HG03045 (cell line): ENCODE data around the gene ARL3.
"Not testable (repeated sequence)": the region's sequence is repeated elsewhere in the genome, so short reads cannot be mapped to it uniquely, and the experiment has no call there.

Source experiments
- ATAC-seq: cut with Tn5 transposase; IDR thresholded peaks from one replicate; pipeline ENCODE4 v1.9.1; 2021; ENCODE audit warnings: mild to moderate bottlenecking, moderate library complexity; ENCODE audit not compliant: unreplicated experiment

The ARL3 gene

DNA sequence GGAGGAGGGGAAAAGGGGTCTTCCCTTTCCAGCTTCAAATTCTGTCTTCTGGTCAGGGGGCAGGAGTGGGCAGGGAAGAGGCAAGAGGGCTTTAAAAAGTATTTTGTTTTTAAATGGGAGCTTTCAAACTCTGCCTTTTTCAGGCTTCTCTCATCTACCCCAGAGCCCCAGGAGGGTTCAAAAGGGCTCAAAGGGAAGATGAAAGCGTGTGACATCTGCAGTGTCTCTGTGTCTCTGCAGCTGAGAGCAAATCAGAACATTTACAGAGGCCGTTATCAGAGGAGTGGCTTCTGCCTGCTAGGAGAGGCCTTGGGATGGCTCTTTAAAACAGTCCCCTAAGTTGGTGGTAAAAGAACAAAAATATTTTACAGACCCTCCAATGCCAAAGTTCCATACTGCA lies 39.6 kb downstream of the ARL3 start:
- ATAC-seq, result no peak

DNA sequence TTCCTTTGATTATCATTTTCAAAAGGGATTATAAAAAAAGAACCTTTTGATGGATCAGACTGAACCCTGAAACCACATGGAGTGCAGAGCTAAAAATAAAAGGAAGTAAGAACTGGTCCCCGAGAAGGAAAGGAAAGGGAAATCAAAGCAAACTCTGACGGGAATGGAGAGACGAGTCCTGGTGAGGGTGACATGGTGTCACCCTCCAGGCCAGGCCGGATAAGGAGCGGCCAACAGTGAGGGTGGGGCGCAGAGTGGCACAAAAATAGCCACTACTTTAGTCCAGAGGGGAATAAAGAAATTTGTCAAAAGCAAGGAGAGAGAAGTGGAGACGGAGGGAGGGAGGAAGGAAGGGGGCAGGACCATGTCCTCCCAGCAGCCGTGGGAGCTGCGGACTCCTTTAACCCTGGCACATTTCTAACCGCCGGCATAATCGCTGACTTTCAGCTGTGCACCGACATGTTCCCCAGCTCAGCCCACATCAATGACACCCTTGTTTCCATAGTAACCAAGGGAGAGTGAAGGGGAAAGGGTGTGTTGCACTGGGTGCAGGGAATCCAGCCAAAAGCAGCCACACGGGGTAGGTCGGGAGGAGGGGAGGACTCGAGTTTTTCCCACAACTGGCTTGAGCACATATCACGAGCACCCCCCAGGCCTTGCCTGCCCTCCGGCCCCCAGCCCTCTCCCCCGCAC lies 40.2 kb downstream of the ARL3 start:
- ATAC-seq, result no peak

DNA sequence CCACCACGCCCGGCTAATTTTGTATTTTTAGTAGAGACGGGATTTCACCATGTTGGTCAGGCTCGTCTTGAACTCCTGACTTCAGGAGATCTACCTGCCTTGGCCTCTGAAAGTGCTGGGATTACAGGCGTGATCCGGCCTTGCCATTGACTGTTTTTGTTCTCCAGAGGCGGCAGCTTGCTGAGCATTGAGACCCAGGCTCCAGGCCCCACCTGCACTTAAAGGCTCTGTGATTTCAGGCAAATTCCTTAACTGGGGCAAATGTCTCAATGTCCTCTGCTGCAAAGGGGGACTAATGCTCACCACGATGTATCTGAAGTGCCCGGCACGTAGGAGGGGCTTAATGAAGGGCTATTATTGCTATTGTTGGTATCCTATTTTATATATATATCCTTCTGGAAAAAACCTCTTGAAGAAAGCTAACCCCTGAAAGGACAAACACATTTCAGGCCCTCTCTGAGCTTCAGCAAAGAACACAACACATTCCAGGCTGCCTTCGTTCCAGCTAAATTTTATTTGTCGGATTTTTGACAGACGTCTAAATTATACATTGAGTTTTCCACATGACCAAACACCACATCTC lies 40.9 kb downstream of the ARL3 start:
- ATAC-seq, result no peak

DNA sequence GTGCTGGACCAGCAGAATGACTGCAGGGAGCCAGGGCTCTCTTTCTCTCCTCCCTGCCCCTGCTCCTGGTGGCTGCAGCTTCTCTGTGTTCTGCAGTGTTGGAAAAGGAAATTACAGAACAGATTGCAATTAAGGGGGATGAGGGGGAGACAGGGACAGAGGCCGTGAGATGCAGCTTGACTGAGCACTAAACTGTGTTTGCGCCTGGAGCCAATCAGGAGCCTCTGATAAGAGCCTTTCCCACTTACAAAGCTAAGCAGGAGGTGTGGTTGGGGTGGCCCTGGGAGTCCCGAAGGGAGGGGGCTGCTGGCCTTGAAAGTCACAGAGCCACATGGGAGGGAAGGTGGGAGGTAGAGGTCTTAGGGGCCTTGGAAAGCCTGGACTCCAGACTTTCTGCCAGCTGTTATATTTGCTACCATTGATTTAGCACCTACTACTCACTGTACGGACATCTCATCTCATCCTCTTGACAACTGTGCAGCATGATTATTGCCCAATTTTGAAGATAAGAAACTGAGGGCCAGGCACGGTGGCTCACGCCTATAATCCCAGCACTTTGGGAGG lies 43.2 kb downstream of the ARL3 start:
- ATAC-seq, result no peak

DNA sequence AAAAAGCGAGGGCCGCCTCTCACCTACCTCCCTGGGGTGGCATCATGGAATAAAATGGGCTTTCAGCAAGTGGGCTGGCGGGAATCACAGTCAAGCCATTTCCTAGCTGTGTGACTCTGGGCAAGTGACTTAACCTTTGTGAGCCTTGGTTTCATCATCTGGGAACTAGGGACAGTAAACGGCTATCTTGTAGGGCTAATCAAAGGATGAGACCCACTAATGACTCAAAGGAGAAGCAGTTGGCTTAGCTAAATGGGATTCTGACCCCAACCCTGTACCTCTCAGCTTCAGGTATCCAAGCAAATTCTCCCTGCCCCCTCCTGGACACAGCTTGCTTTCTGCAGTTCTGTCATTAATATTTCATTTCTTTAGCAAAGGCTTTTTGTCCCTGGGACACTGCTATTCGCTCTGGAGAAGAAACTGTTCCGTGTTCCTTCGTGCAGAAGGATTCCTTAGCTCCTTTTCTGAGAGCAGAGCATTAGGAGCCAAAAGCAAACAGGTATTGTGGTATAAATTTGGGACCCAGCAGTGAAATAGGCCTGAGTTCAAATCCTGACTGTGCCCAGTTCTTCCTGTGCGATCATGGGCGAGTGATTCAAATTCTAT lies 44.0 kb downstream of the ARL3 start:
- ATAC-seq, result no peak

DNA sequence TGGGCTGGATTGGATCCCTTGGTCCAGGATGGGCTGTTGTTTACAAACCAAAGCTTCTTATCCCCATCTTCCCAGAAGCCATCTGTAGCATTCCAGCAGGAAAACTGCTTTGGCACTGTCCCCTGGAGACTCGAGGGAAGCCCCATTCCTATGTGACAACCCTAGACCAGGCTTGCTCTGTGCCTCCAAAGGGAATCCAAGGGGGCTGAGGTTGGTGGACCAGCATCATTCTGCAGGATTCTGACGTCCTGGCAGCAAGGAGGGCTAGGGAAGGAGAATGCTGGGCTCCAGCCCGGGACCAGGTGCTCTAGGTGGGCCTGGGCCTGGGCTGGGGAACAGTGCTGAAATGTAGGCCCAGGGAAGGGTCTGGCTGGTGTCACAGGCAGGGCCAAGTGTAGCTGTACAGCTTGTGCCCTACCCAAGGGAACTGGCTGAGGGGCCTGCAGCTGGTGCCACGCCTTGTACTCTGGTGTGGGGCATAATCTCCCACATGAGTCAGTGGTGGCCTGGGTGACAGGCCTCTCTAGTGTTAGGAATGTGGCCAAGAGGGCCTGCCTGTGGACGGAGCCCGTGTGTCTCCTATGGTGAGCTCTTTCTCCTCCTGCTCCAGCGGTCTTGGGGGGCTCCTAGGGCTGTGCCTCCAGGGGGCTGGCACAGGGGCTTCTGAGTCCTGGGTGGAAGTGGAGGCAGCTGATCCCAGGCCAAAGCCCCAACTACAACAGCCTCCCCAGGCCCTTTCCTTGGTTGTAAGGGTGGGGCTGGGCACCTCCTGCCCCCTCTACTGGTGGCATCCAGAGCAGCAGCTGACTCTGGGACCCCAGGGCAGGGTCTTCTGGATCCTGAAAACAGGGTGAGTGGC lies 44.8 kb downstream of the ARL3 start:
- ATAC-seq, result no peak

DNA sequence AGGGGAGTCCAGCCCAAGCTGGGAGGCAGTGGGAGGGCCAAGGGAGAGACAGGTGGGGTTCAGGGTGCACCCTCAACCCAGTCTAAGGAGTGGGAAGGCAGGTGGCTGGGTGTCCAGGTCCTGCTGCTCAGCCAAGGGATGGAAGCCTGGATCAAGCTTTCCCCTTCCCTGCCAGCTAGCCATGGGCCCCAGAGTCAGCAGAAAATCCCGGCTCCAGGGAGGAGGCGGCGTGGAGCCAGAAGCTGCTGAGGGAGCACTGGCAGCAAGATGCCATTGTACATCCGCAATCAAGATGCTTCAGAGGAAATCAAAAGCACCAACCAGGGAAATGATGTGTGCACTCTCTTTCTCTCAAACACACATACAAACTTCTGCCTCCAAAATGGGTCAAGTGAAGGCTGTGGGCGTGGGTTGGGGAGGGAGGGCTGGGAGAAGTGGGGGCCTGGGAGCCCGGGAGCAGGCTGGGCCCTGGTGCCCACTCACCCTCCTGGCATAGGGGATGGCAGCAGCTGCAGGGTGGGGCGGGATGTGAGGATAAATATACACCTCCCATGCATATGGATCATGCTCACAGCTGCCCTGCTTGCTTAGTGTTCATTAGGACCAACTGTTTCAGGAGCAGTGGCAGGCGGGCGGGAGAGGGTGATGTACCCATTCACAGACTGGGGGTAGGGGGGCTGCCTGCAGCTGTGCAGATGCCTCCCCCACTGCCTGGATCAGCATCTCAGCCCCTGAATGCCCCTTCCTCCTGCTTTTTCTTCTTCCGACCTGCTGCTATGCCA lies 45.7 kb downstream of the ARL3 start:
- no peak for ATAC-seq

DNA sequence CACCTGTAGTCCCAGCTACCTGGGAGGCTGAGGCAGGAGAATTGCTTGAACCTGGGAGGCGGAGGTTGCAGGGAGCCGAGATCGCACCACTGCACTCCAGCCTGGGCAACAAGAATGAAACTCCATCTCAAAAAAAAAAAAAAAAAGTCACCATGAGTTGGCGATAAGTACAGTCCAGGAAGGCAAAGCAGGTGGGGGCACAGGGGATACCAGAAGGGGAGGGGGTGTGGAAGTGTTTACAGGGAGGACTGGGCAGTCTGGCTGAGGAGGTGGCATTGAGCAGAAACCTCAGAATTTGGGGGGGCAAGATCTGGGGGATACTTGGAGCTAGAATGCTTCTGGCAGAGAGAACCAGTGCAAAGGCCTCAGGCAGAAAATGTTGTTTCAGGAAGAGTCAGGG lies 46.8 kb downstream of the ARL3 start:
- not testable (repeated sequence) for ATAC-seq

DNA sequence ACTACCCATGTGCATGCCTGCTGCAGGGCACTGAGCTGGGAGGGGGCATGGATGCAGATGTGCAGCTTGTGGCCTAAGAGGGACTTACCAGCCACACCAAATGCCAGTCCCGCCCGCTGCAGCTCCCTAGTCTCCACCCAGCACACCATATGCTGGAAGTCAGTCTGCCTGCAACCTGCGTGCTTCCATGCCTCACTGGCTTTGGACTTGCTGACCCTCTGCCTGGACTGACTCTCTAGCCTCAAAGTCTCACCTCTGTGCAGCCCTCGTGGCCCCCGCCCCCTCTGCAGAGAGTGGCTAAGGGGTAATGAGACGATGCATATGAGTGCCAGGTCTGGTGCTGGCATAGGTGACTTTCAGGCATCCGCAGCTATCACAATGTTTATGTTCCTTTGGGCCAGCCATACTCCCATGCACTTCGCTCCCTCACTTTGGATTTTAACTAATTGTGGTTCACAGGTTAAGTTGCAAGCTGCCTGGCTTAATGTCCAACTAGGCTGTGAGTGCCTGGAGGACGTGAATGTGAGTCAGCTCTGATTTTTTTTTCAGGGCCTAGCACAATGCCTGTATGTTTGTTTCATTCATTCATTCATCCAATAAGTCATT lies 48.2 kb downstream of the ARL3 start:
- ATAC-seq, result no peak

DNA sequence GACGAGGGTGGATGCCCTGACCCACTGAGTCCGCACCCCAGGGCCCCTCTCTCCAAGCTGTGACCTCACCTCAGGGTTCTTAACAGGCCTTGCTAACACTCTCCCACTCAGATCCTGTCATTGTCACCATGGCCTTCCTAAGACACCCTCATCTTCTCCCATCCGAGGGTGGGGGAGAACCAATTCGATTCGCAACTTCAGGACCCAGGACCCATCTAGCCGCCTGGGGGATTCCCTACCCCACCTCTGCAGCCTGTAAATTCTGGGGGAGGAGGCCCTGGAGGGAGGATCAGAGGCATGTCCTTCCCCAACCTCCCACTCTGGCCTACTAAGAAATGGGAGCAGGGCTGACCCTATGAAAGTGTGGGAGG lies 52.6 kb downstream of the ARL3 start:
- peak; percentile 31 for ATAC-seq

DNA sequence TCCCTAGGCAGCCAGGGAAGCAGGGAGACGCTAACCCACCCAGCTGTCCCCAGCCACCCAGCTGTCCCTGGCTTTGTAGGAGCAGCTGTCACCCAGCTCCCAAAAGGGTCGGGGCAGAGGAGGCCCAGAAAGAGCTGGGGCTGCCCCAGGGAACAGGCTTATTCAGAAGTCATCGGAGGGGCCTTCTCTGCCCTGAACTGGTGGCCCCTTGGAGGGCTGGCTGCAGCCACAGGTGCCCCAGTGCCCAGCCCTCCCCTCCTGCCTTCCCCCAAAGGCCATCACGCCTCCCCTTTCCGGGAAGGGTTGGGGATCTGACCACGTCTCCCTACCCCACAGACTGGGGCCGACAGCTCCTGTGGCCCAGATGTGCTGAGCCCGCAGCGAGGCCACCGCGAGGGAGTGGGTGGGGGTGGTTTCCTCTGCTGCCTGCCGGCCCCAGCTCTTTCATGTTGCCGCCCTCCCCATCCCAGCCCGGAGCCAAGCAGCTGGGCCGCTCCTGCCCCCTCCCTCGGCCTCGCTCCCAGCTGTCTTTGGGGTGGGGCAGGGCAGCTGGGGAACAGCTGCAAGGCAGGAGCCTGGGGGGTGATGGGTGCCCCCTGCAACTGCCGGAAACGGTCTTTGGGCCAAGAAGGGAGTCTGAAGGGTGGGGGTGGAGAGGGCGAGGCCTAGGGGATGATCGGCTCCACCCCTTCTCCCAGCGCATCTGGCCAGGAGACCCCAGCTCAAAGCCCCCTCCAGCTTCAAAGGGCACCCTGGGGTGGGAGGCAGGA lies 53.1 kb downstream of the ARL3 start:
- peak; percentile 81 for ATAC-seq

DNA sequence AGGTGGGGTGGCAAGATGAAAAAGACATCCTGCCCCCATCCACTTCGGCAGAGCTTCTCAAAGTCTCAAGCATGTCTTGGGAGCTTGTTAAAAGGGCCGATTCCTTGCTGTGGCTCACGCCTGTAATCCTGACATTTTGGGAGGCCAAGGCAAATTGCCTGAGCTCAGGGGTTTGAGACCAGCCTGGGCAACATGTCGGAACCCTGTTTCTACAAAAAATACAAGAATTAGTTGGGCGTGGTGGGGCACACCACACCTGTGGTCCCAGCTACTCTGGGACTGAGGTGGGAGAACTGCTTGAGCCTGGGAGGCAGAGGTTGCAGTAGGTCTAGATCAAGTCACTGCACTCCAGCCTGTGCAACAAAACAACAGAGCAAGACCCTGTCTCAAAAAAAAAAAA lies 55.4 kb downstream of the ARL3 start:
- ATAC-seq, result no peak

DNA sequence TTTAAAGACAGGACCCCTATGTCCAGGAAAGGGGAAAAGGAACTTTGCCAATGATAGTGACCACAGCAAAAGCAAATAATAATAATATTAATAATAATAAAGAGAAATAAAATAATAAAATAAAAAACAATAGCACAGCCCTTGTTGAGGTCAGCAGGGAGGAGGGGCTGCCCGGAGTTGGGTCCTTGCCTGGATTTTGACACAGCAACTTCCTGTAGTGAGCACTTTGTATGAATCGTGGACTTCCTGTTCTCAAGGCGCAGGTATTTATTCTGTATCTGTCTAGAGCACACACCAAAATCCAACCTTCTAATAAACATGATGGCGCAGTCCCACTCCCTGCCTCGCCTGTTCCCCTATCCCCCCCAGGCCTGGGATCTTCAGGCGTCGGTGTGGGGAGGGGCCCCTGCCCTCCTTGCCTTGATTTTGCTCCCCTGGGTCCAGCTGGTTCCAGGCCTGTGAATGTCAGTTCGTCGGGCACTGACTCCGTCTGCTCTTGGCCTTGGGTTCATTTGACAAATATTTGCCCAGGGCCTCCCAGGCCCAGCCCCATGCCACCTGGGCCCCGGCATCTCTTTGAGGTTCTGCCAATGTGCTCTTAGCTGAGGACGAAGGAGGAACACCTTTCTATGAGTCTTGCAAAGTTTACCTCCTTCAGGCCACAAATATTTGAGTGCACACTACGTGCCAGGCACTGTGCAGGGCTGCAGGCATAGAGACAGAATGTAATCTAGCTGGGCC lies 56.0 kb downstream of the ARL3 start:
- no peak for ATAC-seq

DNA sequence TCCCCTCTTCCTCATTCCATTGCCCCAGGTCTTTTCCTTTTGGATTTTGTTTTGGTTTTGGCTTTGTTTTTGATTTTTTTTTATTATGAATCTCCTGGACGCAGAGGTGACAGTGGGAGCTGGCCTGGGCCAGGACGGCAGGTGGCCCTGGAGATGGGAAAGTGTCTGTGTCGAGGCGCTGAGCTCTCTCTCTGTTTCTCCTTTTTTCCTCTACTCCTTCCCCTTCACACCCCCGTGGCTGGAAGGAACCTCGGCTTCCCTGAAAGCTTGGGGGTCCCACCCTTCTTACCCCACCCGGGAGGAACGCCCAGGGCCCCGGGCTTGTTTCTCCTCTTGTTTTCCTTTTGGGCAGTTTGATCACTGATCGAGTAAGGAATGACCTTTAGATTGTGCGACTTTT lies 56.7 kb downstream of the ARL3 start:
- ATAC-seq, result no peak

DNA sequence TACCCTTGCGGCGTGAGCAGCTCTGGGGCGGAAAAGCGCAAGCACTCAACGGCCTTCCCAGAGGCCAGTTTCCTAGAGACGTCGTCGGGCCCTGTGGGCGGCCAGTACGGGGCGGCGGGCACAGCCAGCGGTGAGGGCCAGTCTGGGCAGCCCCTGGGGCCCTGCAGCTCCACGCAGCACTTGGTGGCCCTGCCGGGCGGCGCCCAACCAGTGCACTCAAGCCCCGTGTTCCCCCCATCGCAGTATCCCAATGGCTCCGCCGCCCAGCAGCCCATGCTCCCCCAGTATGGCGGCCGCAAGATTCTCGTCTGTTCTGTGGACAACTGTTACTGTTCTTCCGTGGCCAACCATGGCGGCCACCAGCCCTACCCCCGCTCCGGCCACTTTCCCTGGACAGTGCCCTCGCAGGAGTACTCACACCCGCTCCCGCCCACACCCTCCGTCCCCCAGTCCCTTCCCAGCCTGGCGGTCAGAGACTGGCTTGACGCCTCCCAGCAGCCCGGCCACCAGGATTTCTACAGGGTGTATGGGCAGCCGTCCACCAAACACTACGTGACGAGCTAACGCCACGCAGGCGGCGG lies 57.3 kb downstream of the ARL3 start:
- ATAC-seq, result no peak

DNA sequence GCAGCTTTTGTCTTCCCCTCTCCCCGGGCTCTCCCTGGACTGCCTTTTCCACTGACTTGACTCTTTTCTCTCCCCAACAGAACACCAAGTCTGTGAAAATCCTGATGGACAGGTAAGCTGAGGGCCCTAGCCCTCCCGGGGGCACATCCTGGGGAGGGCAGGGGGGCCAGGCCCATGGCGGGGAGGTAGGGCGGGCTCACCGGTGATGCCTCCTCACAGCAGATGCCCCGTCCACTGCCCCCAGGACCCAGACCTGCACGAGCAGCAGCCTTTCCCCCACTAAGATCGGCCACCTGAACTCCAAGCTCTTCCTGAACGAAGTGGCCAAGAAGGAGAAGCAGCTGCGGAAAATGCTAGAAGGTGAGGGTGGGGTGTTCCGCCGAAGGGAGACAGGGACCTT lies 58.2 kb downstream of the ARL3 start:
- ATAC-seq, result no peak

DNA sequence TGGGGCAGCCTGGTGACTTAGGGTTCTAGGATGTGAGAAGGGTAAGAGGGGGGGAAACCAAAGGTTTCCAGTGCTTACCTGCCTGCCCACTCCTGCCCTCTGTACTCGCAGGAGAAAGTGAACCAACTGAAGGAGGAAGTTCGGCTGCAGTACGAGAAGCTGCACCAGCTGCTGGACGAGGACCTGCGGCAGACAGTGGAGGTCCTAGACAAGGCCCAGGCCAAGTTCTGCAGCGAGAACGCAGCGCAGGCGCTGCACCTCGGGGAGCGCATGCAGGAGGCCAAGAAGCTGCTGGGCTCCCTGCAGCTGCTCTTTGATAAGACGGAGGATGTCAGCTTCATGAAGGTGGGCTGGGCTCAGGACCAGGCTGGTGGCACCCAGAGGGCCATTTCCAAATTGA lies 59.2 kb downstream of the ARL3 start:
- ATAC-seq, result no peak

DNA sequence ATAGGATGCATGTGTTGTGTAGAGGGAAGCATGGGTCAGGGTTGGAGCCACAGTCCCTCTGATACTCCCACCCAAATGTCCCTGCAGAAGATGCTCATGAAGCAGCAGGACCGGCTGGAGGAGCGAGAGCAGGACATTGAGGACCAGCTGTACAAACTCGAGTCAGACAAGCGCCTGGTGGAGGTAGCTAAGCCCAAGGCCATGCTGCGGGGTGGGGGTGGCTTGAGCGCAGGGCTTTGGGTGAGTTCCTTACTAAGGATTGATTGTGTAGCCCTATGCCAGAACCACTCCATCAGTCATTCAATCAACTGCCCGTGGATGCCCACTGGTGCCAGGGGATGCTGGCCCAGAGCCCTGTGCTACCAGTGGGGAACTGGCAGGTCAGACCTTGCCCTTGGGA lies 59.6 kb downstream of the ARL3 start:
- no peak for ATAC-seq
